HG03060 (cell line): Measurements from ENCODE around the gene AFTPH.
"Not testable (repeated sequence)": the region's sequence is repeated elsewhere in the genome, so short reads cannot be mapped to it uniquely, and the experiment has no call there.

Source experiments
- ATAC-seq: cut with Tn5 transposase; IDR thresholded peaks from one replicate; pipeline ENCODE4 v1.9.1; 2021; ENCODE audit warnings: low read depth, moderate number of reproducible peaks; ENCODE audit not compliant: unreplicated experiment

The AFTPH gene

DNA sequence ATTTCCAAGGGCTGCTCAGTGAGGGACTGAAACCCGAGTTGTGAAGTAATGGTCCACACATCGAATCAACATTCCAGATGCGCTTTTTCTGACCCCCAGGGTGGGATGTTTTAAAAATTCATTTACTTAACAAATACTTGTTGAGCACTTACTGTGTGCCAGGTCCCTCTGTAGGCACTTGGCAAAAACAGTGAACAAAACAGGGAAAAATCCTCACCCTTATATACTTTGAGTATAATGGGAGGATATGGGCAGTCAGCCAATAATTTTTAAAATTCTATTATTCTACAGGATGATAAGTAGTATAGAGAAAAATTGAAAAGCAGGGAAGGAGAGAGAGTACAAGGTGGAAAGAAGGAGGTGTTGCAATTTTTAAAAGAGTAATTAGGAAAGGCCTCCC is 31.3 kb upstream of the AFTPH start:
- no peak for ATAC-seq

- no peak for ATAC-seq
Measured at GRCh38 chr2:64493788-64494187, 30.3 kb upstream of the AFTPH start.

GRCh38 chr2:64498438-64498837 is 25.7 kb upstream of the AFTPH start:
- ATAC-seq = no peak

DNA sequence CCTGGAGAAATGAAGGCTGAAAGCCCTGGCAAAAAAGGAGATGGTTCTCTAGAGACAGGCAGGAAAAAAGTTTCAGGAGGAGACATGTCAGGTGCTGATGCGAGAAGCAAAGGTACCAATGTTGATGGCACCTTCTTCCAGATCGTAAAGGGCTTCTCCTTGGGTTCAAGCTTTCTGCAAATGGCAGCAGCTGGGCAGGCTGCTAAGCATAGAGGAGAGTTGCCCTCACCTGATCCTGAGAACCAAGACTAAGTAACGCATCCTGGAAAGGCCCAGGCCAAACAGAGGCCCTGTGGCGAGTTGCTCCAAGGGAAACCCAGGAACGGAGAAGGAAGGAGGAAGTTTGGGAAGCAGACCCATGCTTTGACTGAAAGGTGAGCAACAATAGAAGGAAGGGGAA is 23.6 kb upstream of the AFTPH start:
- ATAC-seq = no peak

- no peak for ATAC-seq
Measured at GRCh38 chr2:64501946-64502345, 22.2 kb upstream of the AFTPH start.

GRCh38 chr2:64502860-64503259 is 21.3 kb upstream of the AFTPH start:
- ATAC-seq = no peak

DNA sequence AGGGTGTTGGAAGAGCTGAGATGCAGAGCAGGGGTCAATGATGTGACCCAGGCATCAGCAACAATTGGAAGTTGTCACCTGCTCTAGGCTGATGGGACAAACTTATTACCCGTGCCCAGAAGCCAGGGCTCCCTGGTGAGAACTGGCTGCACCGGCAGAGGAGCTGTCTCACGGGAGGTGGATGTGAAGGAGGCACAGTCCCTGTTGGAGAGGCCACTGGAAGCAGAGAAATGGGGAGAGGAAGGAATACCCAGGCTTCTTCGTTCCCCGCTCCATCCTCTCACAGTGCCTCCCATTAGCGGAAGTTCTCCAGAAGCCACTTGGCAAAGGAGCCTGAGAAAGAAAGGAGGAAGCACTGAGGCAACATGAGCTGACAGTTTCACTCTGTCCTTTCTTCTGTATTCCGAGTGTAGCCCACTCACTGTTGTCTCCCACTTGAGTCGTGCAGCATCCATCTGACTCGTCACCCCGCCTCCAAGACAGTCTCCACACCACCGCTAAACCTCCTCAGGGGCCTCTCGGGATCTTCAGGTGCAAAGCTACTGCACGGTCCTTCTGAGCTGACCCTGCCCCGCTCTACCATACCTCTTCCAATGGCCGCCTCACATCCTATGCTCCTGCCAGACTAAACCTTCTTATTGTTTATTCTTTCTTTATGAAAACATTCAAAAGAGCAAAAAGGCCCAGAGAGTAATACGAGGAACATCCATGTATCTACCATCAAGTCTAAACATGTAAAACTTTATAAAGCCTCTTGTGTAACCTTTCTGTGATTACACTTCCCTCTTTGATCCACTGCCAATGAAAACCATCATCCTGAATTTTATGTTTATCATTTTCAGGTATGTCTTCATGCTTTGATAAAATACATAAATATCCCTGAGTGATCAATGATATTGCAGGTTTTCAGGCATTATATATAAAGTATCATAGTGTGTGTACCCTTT is 19.1 kb upstream of the AFTPH start:
- no peak for ATAC-seq

DNA sequence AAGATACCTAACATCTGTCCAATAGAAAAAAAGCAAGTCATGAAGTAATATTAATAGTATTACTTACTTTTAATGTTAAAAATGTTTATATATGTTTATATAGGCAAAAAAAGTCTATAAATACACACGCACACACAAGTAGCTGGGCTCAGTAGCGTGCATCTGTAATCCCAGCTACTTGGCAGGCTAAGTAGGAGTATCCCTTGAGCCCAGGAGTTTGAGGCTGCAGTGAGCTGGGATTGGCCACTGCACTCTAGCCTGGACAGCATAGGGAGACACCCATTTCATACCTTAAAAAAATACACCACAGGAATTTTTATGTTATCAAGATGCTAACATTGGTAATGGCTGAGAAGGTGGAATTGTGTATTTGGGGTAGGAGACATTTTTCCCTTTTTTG is 17.4 kb upstream of the AFTPH start:
- ATAC-seq = no peak

GRCh38 chr2:64514008-64514407 is 10.1 kb upstream of the AFTPH start:
- no peak for ATAC-seq

DNA sequence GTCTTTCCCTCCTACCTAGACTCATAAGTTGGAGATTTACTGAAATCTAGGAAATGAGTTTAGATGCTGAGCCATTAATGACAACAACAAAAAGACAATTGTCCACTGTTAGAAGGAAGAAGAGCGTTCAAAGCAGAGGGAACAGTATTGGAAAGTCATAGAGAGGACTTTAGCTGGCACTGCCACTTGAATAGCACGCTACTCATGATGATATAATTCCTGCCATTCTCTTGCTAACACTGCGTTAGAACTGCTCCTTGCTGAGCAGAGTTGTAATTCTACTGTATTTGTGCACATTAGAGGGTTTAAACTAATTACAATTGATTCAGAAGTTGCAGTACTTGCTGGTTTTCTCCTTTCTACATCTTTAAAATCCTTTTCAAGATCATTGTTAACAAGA is 9.0 kb upstream of the AFTPH start:
- ATAC-seq = no peak

DNA sequence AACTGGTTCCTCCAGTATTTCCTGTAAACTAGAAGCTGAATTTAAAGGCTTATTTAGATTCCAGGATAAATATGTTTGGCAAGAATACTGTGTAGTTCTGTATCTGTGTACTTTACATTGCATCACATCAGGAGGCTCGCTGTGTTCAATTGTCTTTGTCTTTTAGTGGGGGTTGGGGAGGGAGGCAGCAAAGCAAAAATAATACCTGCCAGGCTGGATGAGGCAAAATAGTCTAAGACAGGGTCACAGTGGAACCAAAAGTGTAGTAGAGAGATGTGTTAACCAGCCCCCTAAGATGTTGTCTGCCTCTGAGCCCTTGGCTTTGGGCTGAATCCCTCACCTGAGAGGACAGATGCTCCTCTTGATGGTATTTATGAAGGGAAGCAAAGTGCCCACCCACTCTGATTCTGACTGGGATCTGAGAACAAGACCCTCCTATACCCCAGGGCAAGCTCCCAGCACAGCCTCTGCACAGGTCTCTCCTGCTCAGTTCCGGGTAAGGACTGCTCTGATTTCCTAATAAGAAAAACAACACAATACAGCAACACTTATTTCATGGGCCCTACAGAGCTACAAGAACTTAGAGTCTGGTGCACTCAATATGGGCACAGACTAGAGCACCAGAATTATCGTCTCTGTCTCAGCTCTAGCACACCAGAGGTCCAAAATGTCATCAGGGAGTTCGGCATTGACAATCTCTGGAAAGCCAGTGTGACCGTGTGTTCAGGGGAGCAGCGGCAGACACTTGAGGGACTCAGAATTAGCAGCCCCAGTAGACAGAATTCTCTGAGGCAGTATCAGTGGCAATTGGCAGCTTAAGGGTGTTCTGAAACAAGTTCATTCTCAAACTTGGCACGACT is 7.2 kb upstream of the AFTPH start:
- no peak for ATAC-seq

GRCh38 chr2:64517511-64517884 is 6.6 kb upstream of the AFTPH start:
- no peak for ATAC-seq

DNA sequence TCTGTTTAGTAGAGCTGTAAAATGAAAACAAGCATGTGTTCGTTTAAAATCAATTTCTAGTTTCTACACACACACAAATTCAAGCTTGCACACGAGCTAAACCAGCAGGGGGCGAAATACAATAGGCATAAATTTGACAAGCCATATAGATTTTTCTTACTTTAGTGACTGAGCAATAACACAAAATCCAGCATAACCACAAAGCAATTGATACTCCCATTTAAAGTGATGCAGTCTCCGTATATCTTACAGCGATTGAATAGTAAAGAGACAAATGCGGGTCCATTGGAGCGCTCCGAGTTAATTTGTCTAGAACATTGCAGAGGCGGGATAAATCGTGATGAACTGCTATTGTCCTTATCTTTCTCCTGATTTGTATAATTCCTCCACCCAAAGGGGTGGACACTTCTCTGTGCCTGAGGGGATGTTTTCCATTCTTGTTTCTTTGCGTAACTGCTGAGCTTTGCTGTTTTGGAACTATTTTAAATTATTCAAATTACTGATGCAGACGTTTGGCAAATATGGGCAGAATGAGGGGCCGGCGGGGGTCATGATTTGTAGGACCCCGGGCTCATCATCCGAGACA is 1.2 kb upstream of the AFTPH start:
- no peak for ATAC-seq

DNA sequence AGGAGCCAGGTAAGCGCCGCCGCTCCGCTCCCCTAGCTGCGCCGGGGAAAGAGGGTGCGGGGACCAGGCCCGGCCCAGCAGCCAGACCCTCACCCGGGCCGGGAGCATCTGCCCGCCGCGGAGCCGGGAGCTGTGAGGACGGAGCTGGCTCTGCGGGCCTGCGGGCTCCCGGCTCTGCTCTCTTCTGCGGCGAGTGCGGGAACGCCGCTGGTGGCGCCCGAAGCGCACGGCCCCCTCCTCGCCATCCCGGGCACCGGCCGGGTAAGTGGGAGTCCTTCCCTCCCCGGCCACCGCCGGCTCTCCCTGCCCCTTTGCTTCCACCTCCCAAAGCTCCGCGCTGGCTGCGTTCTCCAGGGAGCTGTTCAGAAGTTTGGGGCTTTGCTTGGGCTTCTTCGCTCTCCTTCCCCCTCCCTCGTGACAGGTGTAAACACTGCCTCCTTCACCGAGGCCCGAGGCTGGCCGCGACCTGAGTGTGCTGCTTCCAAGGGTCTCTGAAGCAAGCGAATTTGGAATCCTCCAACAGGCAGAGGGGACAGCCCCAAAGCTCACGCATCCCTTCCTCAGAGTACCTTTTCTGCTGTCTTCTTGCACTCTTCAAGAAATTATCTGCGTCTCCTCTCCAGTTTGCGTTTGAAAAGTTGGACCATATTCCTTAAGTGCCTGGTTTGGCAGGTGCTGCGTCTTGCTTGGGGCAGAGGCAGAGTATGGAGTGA is 632 bp downstream of the AFTPH start:
- ATAC-seq = peak; percentile 4

GRCh38 chr2:64525317-64525613 is 1.1 kb downstream of the AFTPH start:
- ATAC-seq = peak; percentile 4

GRCh38 chr2:64526034-64526433 is 1.9 kb downstream of the AFTPH start:
- ATAC-seq = no peak

- ATAC-seq = not testable (repeated sequence)
Measured at GRCh38 chr2:64530946-64531345, 6.8 kb downstream of the AFTPH start.

- ATAC-seq = no peak
Measured at GRCh38 chr2:64532030-64532429, 7.9 kb downstream of the AFTPH start.

DNA sequence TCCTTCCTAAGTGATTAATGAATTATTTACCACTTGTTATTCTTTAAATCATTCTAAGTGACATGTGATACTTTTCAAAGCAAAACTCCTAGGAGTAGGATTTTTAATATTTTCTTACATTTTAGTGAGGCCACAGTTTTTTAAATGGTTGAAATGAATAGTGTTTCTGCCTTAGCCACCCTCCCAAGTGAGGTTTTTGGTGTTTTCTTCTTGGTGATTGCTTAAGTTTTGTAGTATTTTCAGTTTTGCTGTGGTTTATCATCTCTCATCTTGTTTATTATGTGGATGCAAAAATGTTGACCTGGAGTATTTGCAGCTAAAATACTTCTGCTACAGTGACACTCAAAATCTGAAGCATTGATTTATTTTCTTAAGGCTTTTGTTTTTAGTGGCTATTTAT is 9.8 kb downstream of the AFTPH start:
- no peak for ATAC-seq

DNA sequence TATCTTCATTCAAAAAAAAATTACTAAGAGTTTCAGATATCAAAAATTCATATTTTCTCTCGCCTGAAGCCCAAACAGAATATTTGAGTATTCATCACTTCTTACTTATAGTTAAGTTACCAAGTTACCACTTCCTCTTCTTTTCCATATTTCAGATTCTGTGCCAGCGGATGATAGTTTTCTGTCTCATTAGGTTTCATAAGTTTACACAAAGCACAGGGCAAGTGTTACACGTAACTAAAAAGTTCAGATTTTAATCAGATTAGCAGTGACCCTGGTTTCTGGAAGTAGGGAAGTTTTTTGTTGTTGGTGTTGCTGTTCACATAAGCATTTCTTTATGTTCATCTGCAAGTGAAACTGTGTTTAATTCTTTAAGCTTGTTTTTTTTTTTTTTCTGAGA is 10.2 kb downstream of the AFTPH start:
- ATAC-seq = no peak

DNA sequence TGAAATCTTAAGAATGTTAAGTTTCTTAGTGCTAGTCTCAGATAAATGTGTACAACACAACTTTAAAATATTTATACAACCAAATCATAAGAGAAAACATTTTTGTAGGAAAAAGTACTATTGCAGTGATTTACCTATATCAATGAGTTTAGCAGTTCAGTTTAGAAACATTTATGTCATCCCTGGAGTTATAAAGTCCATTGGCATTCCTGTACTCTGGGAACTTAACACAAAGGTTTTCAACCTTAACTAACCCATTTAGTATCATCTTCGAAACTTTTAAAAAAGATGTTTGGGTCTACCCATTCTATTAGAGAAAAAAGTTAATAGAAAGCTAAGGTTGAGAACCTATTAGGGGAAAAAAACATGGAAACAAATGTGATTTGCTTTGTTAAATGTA is 10.9 kb downstream of the AFTPH start:
- ATAC-seq = no peak
